ENCODE measurements around the gene ZFR2. TPM values are rescaled to one million over a fixed set of nuclear protein-coding genes. Genes with fewer than 3 reads are reported as not detected.

The ZFR2 gene
- total RNA-seq, 1 donor from 2014 or later = 0.96 TPM

Other genes starting within 250 kb of the ZFR2 start
- gene CACTIN, start 242.2 kb downstream of the ZFR2 start, total RNA-seq (ENCODE audit: insufficient read depth, low replicate concordance) = 17.1 TPM
- 25.0 TPM for gene PIP5K1C, start 168.6 kb downstream of the ZFR2 start, total RNA-seq (ENCODE audit: insufficient read depth, low replicate concordance)
- not detected for gene TJP3, start 160.7 kb downstream of the ZFR2 start, total RNA-seq (ENCODE audit: insufficient read depth, low replicate concordance)
- gene APBA3, start 107.3 kb downstream of the ZFR2 start, total RNA-seq (ENCODE audit: insufficient read depth, low replicate concordance) = 33.2 TPM
- gene MRPL54, start 106.4 kb downstream of the ZFR2 start, total RNA-seq (ENCODE audit: insufficient read depth, low replicate concordance) = 29.4 TPM
- gene RAX2, start 96.8 kb downstream of the ZFR2 start, total RNA-seq (ENCODE audit: insufficient read depth, low replicate concordance) = 0.96 TPM
- gene MATK, start 82.7 kb downstream of the ZFR2 start, total RNA-seq (ENCODE audit: insufficient read depth, low replicate concordance) = 0.96 TPM
- 0.24 TPM for gene ATCAY, start 11.6 kb upstream of the ZFR2 start, total RNA-seq (ENCODE audit: insufficient read depth, low replicate concordance)
- gene NMRK2, start 64.0 kb upstream of the ZFR2 start, total RNA-seq (ENCODE audit: insufficient read depth, low replicate concordance) = not detected
- gene DAPK3, start 102.1 kb upstream of the ZFR2 start, total RNA-seq (ENCODE audit: insufficient read depth, low replicate concordance) = 87.2 TPM
- 2,474 TPM for gene EEF2, start 116.4 kb upstream of the ZFR2 start, total RNA-seq (ENCODE audit: insufficient read depth, low replicate concordance)
- 11.6 TPM for gene PIAS4, start 138.7 kb upstream of the ZFR2 start, total RNA-seq (ENCODE audit: insufficient read depth, low replicate concordance)
- gene ZBTB7A, start 197.9 kb upstream of the ZFR2 start, total RNA-seq (ENCODE audit: insufficient read depth, low replicate concordance) = 16.9 TPM

Data from umbilical cord (tissue), 1 donor.